H1 (cell line): ENCODE results near the gene CHI3L2. TPM values are rescaled to one million over a fixed set of nuclear protein-coding genes. Genes with fewer than 3 reads are reported as not detected.

Experiments
- CTCF ChIA-PET: fragments of 300-600 bp; sonication (Branson Sonifier 250); formaldehyde crosslinking; loops from one replicate; lab custom pipeline; 2021; ENCODE audit not compliant: partially characterized antibody; lab: Charles Lee
- POLR2A ChIA-PET: fragments of 300-600 bp; sonication (Branson Sonifier 250); formaldehyde crosslinking; loops from one replicate; lab custom pipeline; 2021; ENCODE audit warnings: inconsistent platforms; ENCODE audit not compliant: partially characterized antibody; lab: Charles Lee
- DNase-seq, 2 experiments: peaks; one replicate each; pipeline versions ENCODE4 v3.0.0 to v3.0.0-alpha.2; 2010 to 2022; ENCODE audit warnings: low spot score in 2 of 2, low read depth in 1 of 2, mixed read lengths in 1 of 2
- FAIRE-seq: peaks from 2 replicates; lab custom pipeline; 2011; peaks lifted over from hg19 to GRCh38; lab: Jason Lieb, UNC
- H2AFZ ChIP-seq: 2 replicates; pipeline ENCODE4 v1.8.1; 2012; ENCODE audit warnings: low read length, inconsistent platforms
- H2AK5ac ChIP-seq: 2 replicates; pipeline ENCODE4 v1.6.1; 2013; ENCODE audit warnings: low read depth, low read length
- H2BK120ac ChIP-seq: replicated peaks from 2 replicates; pipeline ENCODE3; 2013; ENCODE audit warnings: low read depth, low read length, inconsistent platforms
- H2BK12ac ChIP-seq: 2 replicates; pipeline ENCODE4 v1.6.1; 2013; ENCODE audit warnings: low read depth, low read length
- H2BK15ac ChIP-seq: 2 replicates; pipeline ENCODE4 v1.6.1; 2013; ENCODE audit warnings: low read length
- H2BK20ac ChIP-seq: 2 replicates; pipeline ENCODE4 v1.6.1; 2013; ENCODE audit warnings: low read length
- H2BK5ac ChIP-seq: 2 replicates; pipeline ENCODE4 v1.6.1; 2013; ENCODE audit warnings: low read depth, low read length
- H3K14ac ChIP-seq: 2 replicates; pipeline ENCODE4 v1.6.1; 2013; ENCODE audit warnings: inconsistent platforms; ENCODE audit not compliant: insufficient read length
- H3K18ac ChIP-seq: 2 replicates; pipeline ENCODE4 v1.6.1; 2013; ENCODE audit warnings: low read length; ENCODE audit errors: extremely low read depth
- H3K23ac ChIP-seq: 2 replicates; pipeline ENCODE4 v1.6.1; 2013; ENCODE audit warnings: inconsistent platforms; ENCODE audit not compliant: insufficient read length
- H3K23me2 ChIP-seq: 2 replicates; pipeline ENCODE4 v1.6.1; 2013; ENCODE audit warnings: low read depth, low read length
- H3K27ac ChIP-seq: 2 replicates; pipeline ENCODE4 v1.6.1; 2011; ENCODE audit warnings: low read depth, low read length, inconsistent platforms
- H3K27me3 ChIP-seq, 4 experiments: replicated peaks in 1 of 4; 1 replicate in 1 of 4; 2 replicates in 3 of 4; pipeline versions ENCODE4 v1.6.1 to v1.8.1; 2011 to 2013; ENCODE audit warnings: low read length in 3 of 4, mild to moderate bottlenecking in 3 of 4, inconsistent platforms in 2 of 4, mixed read lengths in 2 of 4, moderate library complexity in 1 of 4; ENCODE audit not compliant: control insufficient read depth in 3 of 4, insufficient read depth in 3 of 4; ENCODE audit errors: extremely low read depth in 1 of 4
- H3K36me3 ChIP-seq, 4 experiments: 2 replicates each; pipeline versions ENCODE4 v1.6.1 to v1.8.1; 2011 to 2013; ENCODE audit warnings: mild to moderate bottlenecking in 4 of 4, low read length in 3 of 4, moderate library complexity in 2 of 4, control low read depth in 1 of 4, inconsistent platforms in 1 of 4; ENCODE audit not compliant: insufficient read depth in 4 of 4, control insufficient read depth in 2 of 4
- H3K4ac ChIP-seq: replicated peaks from 2 replicates; pipeline ENCODE3; 2013; ENCODE audit warnings: low read length, low read depth, mixed read lengths, inconsistent platforms; ENCODE audit not compliant: insufficient read length
- H3K4me1 ChIP-seq, 4 experiments: replicated peaks in 1 of 4; 1 replicate in 1 of 4; 2 replicates in 3 of 4; pipeline versions ENCODE4 v1.6.1 to v1.8.1; 2011 to 2013; ENCODE audit warnings: low read length in 3 of 4, inconsistent platforms in 2 of 4, mixed read lengths in 1 of 4; ENCODE audit not compliant: insufficient read depth in 4 of 4, control insufficient read depth in 3 of 4
- H3K4me2 ChIP-seq, 2 experiments: 2 replicates each; pipeline versions ENCODE4 v1.6.1 to v1.8.1; 2011 to 2013; ENCODE audit warnings: low read depth in 2 of 2, low read length in 2 of 2, control low read depth in 1 of 2, inconsistent platforms in 1 of 2, mild to moderate bottlenecking in 1 of 2; ENCODE audit not compliant: insufficient read depth in 1 of 2
- H3K4me3 ChIP-seq, 4 experiments: fragments of 200-600, 300-600 bp in 1 of 4; sonication (generic), shearing (Covaris generic), sonication (Bioruptor Twin) in 1 of 4; 2 replicates each; pipeline versions ENCODE4 v1.5.1 to v1.8.1; 2011 to 2016; ENCODE audit warnings: low read length in 4 of 4, low read depth in 3 of 4, control low read depth in 2 of 4, inconsistent platforms in 2 of 4, mild to moderate bottlenecking in 2 of 4, mixed read lengths in 1 of 4, moderate library complexity in 1 of 4; ENCODE audit not compliant: insufficient read depth in 2 of 4; ENCODE audit errors: extremely low read depth in 1 of 4
- H3K56ac ChIP-seq: replicated peaks from 2 replicates; pipeline ENCODE3; 2013; ENCODE audit warnings: low read depth, mild to moderate bottlenecking, mixed read lengths, low read length, inconsistent platforms; ENCODE audit not compliant: insufficient read length
- H3K79me1 ChIP-seq: 2 replicates; pipeline ENCODE4 v1.6.1; 2013; ENCODE audit warnings: low read depth, low read length, control low read depth
- H3K79me2 ChIP-seq, 2 experiments: 2 replicates each; pipeline versions ENCODE4 v1.6.1 to v1.8.1; 2012 to 2013; ENCODE audit warnings: low read length in 2 of 2, mild to moderate bottlenecking in 2 of 2, inconsistent platforms in 1 of 2; ENCODE audit not compliant: insufficient read depth in 2 of 2, control insufficient read depth in 1 of 2
- H3K9ac ChIP-seq, 4 experiments: replicated peaks in 1 of 4; 1 replicate in 1 of 4; 2 replicates in 3 of 4; pipeline versions ENCODE4 v1.6.1 to v1.8.1; 2011 to 2013; ENCODE audit warnings: low read depth in 3 of 4, low read length in 3 of 4, control low read depth in 2 of 4, mild to moderate bottlenecking in 2 of 4, moderate library complexity in 2 of 4, inconsistent platforms in 1 of 4; ENCODE audit errors: extremely low read depth in 1 of 4
- H3K9me3 ChIP-seq, 2 experiments: 2 replicates each; pipeline versions ENCODE4 v1.6.1 to v1.8.1; 2012 to 2013; ENCODE audit warnings: mild to moderate bottlenecking in 2 of 2, moderate library complexity in 2 of 2, control low read depth in 1 of 2, inconsistent platforms in 1 of 2, low read depth in 1 of 2, low read length in 1 of 2, mixed read lengths in 1 of 2; ENCODE audit not compliant: insufficient read depth in 2 of 2
- H4K20me1 ChIP-seq, 2 experiments: replicated peaks in 1 of 2; 2 replicates each; pipeline versions ENCODE3 to v1.8.1; 2011 to 2013; ENCODE audit warnings: inconsistent platforms in 2 of 2, low read length in 2 of 2, mild to moderate bottlenecking in 1 of 2; ENCODE audit not compliant: insufficient read depth in 2 of 2, control insufficient read depth in 1 of 2
- H4K5ac ChIP-seq: 2 replicates; pipeline ENCODE4 v1.6.1; 2013; ENCODE audit warnings: low read length, low read depth, mixed read lengths, inconsistent platforms; ENCODE audit not compliant: insufficient read length
- H4K8ac ChIP-seq: 2 replicates; pipeline ENCODE4 v1.8.0; 2013; ENCODE audit warnings: mild to moderate bottlenecking, moderate library complexity, low read length, inconsistent platforms; ENCODE audit not compliant: insufficient read depth; ENCODE audit errors: extremely low read depth
- H4K91ac ChIP-seq: replicated peaks from 2 replicates; pipeline ENCODE3; 2013; ENCODE audit warnings: low read length, mixed read lengths, inconsistent platforms; ENCODE audit not compliant: insufficient read length
- CEBPB ChIP-seq: IDR thresholded peaks from 2 replicates; pipeline ENCODE4 v1.6.1; 2012; ENCODE audit warnings: low read depth, low read length
- GABPA ChIP-seq: IDR thresholded peaks from 2 replicates; pipeline ENCODE4 v1.6.1; 2011; ENCODE audit warnings: mild to moderate bottlenecking, low read length, moderate library complexity, borderline replicate concordance; ENCODE audit not compliant: insufficient read depth
- KDM4A ChIP-seq: IDR thresholded peaks from one replicate; pipeline ENCODE4 v1.7.1; 2012; ENCODE audit warnings: low read depth, mild to moderate bottlenecking, moderate library complexity, low read length, inconsistent platforms; ENCODE audit not compliant: severe bottlenecking
- KDM5A ChIP-seq: fragments of 200-600 bp; IDR thresholded peaks from 2 replicates; pipeline ENCODE4 v1.7.1; 2012; ENCODE audit warnings: mild to moderate bottlenecking, low read length, inconsistent platforms, mixed read lengths
- MAFK ChIP-seq: IDR thresholded peaks from 2 replicates; pipeline ENCODE4 v1.6.1; 2012; ENCODE audit warnings: low read depth, mild to moderate bottlenecking, improper control_type of control experiment, low read length
- SAP30 ChIP-seq: fragments of 300-600 bp; sonication (generic); IDR thresholded peaks from 2 replicates; pipeline ENCODE4 v1.7.1; 2012; ENCODE audit warnings: low read length, moderate library complexity, mild to moderate bottlenecking, inconsistent platforms; ENCODE audit not compliant: insufficient read depth, insufficient replicate concordance
- SP1 ChIP-seq: IDR thresholded peaks from 2 replicates; pipeline ENCODE4 v1.6.1; 2011; ENCODE audit warnings: low read depth, low read length
- SP2 ChIP-seq: IDR thresholded peaks from 2 replicates; pipeline ENCODE4 v1.6.1; 2012; ENCODE audit warnings: mild to moderate bottlenecking, low read length, inconsistent platforms
- TAF7 ChIP-seq: optimal IDR thresholded peaks from 2 replicates; pipeline ENCODE3; 2011; ENCODE audit warnings: low read depth, mild to moderate bottlenecking, inconsistent platforms, low read length, moderate library complexity, borderline replicate concordance
- TCF12 ChIP-seq: IDR thresholded peaks from 2 replicates; pipeline ENCODE4 v1.6.1; 2011; ENCODE audit warnings: low read depth, mild to moderate bottlenecking, low read length
- TEAD4 ChIP-seq: IDR thresholded peaks from 2 replicates; pipeline ENCODE4 v1.6.1; 2012; ENCODE audit warnings: low read depth, low read length, inconsistent platforms, mixed read lengths
- WGBS, 2 experiments: shearing (Covaris generic) in 1 of 2; methylation state at CpG; one replicate each; pipeline versions ENCODE4 v1.1.6 to v1.1.7; 2013 to 2015; ENCODE audit warnings: low lambda C conversion rate in 2 of 2, mixed read lengths in 2 of 2, inconsistent platforms in 1 of 2, low coverage in 1 of 2, missing lambda C conversion rate in 1 of 2; ENCODE audit not compliant: insufficient replicate concordance in 2 of 2, insufficient coverage in 1 of 2, insufficient read length in 1 of 2; ENCODE audit errors: extremely low coverage in 1 of 2, missing lambda C conversion rate in 1 of 2; 5-methylcytosine and 5-hydroxymethylcytosine counted together
- polyA plus RNA-seq, 7 experiments: library from polyadenylated mRNA; depleted of rRNA in 3 of 7; stranded (reverse) in 5 of 7; unstranded in 2 of 7; fragments of >200 nt in 5 of 7; fragments of 200-250 nt in 2 of 7; gene quantifications; 1 replicate in 5 of 7; 2 replicates in 1 of 7; 4 replicates in 1 of 7; pipeline versions ENCODE4 v1.2.1 to v1.2.3, GENCODE V29; 2011 to 2013; ENCODE audit warnings: missing spikeins in 2 of 7, mixed read lengths in 2 of 7
- total RNA-seq: library from RNA; stranded (reverse); fragmentation: NEBNext Ultra II Directional; extraction: Animal tissue kit (Norgen Biotek cat#: 25700); gene quantifications from 2 replicates; pipeline ENCODE4 v1.2.1, GENCODE V29; 2021
- TF ChIP-seq, protein P1 (sequence below): IDR thresholded peaks from 2 replicates; pipeline ENCODE4 v1.6.1; 2011; ENCODE audit warnings: low read depth, mild to moderate bottlenecking, low read length; ENCODE audit not compliant: insufficient read depth

Gene CHI3L2
- total and polyA plus RNA-seq, 2 of the 8 experiments (the other 6 are each of a cell fraction or from before 2014, with no cell fraction given) = not detected

DNA sequence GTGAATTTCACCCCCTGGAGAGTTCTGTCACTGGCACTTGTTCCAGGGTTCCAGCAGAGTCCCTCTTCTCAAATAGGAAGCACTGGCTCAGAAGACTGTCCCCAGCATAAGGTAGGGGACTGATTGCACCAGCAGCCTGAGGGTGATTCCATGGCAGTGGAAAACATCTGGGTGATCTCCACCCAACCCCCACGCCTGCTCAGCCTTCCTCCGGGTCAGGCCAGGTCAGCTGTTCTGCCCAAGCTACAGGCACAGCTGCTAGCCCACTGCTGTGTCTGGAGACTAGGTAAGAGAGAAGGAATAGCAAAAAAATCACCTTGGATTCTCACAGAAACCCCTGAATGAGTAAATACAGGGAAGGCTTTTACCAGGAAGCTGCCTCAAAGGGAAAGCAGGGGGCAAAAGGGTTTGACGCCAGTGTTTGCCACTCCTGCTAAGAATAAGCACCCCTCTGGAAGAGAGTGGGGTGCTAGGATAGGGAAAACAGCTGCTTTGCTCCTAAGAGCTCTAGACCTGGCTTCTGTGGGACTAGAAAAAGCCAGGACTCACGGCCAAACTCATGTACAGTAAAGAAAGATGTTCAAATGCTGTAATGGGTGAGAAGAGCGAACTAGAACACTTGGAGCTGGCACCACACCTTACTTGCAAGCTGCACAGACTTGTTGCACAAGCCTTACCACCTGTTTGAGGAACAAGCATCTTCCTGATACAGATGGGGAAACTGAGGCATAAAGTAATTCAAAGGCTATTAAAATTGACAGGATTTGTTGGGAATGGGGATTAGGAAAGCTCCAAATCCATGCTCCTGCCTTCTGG is 26.0 kb upstream of the CHI3L2 start:
- Histone ChIP-seq H3K27me3 (peaks cover 16 to 33% (median 27%) of the 10 kb centered on the region in 4 experiments), H3K18ac (no peak overlapping the region), H3K9ac (no peak overlapping the region), H3K4me3 (no peak overlapping the region), H2BK120ac (no peak overlapping the region), H4K91ac (no peak overlapping the region), H2BK12ac (no peak overlapping the region; the same call in 1 of the 2 replicates), H4K20me1 (no peaks in the 10 kb centered on the region), H3K79me2 (no peaks in the 10 kb centered on the region), H3K23ac (no peak overlapping the region), H2BK5ac (no peak overlapping the region), H3K4me1 (peaks cover 0 to 2% (median 1%) of the 10 kb centered on the region in 4 experiments; a peak in 2 of 7 replicates), H3K14ac (no peak overlapping the region), H2BK15ac (no peak overlapping the region), H3K79me1 (no peaks in the 10 kb centered on the region), H2AFZ (no peak overlapping the region), H3K4ac (no peak overlapping the region), H3K56ac (no peak overlapping the region), H3K23me2 (no peaks in the 10 kb centered on the region; the same call in 1 of the 2 replicates), H2AK5ac (no peak overlapping the region), H4K8ac (no peak overlapping the region), H3K36me3 (no peaks in the 10 kb centered on the region), H4K5ac (no peak overlapping the region), H2BK20ac (no peak overlapping the region), H3K9me3 (no peaks in the 10 kb centered on the region), H3K4me2 (no peak overlapping the region), H3K27ac (no peak overlapping the region)
- ChIA-PET POLR2A (interaction anchor here (1.5 kb wide), 1 partner anchor 62 kb away, joined by 3 read pairs; the partner anchor contains the start of gene DRAM2), CTCF (interaction anchor here (1.1 to 1.2 kb wide), 2 partner anchors 18 to 198 kb away, joined by 3 to 4 read pairs; no protein-coding TSS in a partner anchor)
- DNase-seq = no peak
- WGBS, 2 experiments = 88% methylated on average over 5 of the region's 5 CpGs; no CpG with 5 or more reads in 1 of the 2 experiments
- no peak for FAIRE-seq
- TF ChIP-seq SP2 = no peak
- TF ChIP-seq KDM5A = no peak
- TF ChIP-seq TCF12 = no peak
- TF ChIP-seq CEBPB = no peak
- no peak for TF ChIP-seq TAF7
- TF ChIP-seq, protein P1, sequence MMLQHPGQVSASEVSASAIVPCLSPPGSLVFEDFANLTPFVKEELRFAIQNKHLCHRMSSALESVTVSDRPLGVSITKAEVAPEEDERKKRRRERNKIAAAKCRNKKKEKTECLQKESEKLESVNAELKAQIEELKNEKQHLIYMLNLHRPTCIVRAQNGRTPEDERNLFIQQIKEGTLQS = no peak
- TF ChIP-seq SAP30 = no peak
- no peak for TF ChIP-seq TEAD4
- TF ChIP-seq KDM4A = no peak
- TF ChIP-seq MAFK = no peak
- no peak for TF ChIP-seq SP1
- no peak for TF ChIP-seq GABPA
